Suprapubic skin (tissue), 4 donors: ENCODE results near the gene TFAP2B.

Source experiments
- POLR2A ChIP-seq, 2 donors: fragments of 450-650 bp; IDR thresholded peaks; one replicate each; pipeline ENCODE4 v1.6.1; 2017; ENCODE audit warnings: antibody characterized with exemption in 2 of 2, mild to moderate bottlenecking in 2 of 2, moderate library complexity in 2 of 2
- POLR2AphosphoS5 ChIP-seq, 3 donors: sonication (generic); formaldehyde crosslinking; IDR thresholded peaks; one replicate each; pipeline ENCODE4 v1.6.1; 2017; ENCODE audit warnings: antibody characterized with exemption in 3 of 3
- TF ChIP-seq, protein P1 (sequence below), 2 donors: fragments of 200-600 bp in 1 of 2; fragments of 450-650 bp in 1 of 2; sonication (generic) in 1 of 2; IDR thresholded peaks; one replicate each; pipeline ENCODE4 v1.5.1; 2016 to 2019; ENCODE audit warnings: antibody characterized with exemption in 2 of 2, mild to moderate bottlenecking in 1 of 2, moderate library complexity in 1 of 2

DNA sequence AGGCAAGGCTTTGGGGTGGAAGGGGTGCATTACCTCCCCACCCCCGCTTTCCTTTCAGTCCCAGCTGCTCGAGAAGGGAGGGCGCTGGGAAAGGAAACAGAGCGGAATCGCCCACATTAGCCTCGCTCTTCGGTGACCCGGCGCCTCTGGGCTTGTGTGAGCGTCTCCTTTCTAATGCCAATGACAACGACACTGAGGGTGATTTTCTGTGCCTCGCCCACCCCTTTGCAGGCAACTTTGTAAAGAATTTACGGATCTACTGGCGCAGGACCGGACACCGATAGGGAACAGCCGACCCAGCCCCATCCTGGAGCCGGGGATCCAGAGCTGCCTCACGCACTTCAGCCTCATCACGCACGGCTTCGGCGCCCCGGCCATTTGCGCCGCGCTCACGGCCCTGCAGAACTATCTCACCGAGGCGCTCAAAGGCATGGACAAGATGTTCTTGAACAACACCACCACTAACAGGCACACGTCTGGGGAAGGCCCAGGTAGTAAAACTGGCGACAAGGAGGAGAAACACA, 24.3 kb downstream of the TFAP2B start:
- TF ChIP-seq, protein P1, sequence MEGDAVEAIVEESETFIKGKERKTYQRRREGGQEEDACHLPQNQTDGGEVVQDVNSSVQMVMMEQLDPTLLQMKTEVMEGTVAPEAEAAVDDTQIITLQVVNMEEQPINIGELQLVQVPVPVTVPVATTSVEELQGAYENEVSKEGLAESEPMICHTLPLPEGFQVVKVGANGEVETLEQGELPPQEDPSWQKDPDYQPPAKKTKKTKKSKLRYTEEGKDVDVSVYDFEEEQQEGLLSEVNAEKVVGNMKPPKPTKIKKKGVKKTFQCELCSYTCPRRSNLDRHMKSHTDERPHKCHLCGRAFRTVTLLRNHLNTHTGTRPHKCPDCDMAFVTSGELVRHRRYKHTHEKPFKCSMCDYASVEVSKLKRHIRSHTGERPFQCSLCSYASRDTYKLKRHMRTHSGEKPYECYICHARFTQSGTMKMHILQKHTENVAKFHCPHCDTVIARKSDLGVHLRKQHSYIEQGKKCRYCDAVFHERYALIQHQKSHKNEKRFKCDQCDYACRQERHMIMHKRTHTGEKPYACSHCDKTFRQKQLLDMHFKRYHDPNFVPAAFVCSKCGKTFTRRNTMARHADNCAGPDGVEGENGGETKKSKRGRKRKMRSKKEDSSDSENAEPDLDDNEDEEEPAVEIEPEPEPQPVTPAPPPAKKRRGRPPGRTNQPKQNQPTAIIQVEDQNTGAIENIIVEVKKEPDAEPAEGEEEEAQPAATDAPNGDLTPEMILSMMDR (IDR thresholded peaks at IDR 0.05), result no peak
- TF ChIP-seq POLR2A (IDR thresholded peaks at IDR 0.05) (no peak), POLR2AphosphoS5 (IDR thresholded peaks at IDR 0.05) (no peak)
